Fibroblast of villous mesenchyme (primary cell): ENCODE results near the gene CYB561. TPM values are rescaled to one million over a fixed set of nuclear protein-coding genes. Genes with fewer than 3 reads are reported as not detected.
"Not testable (repeated sequence)": the region's sequence is repeated elsewhere in the genome, so short reads cannot be mapped to it uniquely, and the experiment has no call there.

ENCODE experiments used
- DNase-seq: peaks from one replicate; pipeline ENCODE4 v3.0.0-alpha.2; 2010; ENCODE audit warnings: low read depth
- H3K4me3 ChIP-seq: 2 replicates; pipeline ENCODE4 v1.5.1; 2011; ENCODE audit warnings: low read depth, mild to moderate bottlenecking, low read length
- CTCF ChIP-seq: IDR thresholded peaks from 2 replicates; pipeline ENCODE4 v1.5.1; 2012; ENCODE audit warnings: low read depth, mild to moderate bottlenecking, low read length; ENCODE audit not compliant: insufficient read depth
- total RNA-seq: library from RNA; depleted of rRNA; stranded (reverse); fragments of >200 nt; gene quantifications from 2 replicates; pipeline ENCODE4 v1.2.3, GENCODE V29; 2012

The CYB561 gene
- total RNA-seq, 1 donor, result 12.5 TPM

DNA sequence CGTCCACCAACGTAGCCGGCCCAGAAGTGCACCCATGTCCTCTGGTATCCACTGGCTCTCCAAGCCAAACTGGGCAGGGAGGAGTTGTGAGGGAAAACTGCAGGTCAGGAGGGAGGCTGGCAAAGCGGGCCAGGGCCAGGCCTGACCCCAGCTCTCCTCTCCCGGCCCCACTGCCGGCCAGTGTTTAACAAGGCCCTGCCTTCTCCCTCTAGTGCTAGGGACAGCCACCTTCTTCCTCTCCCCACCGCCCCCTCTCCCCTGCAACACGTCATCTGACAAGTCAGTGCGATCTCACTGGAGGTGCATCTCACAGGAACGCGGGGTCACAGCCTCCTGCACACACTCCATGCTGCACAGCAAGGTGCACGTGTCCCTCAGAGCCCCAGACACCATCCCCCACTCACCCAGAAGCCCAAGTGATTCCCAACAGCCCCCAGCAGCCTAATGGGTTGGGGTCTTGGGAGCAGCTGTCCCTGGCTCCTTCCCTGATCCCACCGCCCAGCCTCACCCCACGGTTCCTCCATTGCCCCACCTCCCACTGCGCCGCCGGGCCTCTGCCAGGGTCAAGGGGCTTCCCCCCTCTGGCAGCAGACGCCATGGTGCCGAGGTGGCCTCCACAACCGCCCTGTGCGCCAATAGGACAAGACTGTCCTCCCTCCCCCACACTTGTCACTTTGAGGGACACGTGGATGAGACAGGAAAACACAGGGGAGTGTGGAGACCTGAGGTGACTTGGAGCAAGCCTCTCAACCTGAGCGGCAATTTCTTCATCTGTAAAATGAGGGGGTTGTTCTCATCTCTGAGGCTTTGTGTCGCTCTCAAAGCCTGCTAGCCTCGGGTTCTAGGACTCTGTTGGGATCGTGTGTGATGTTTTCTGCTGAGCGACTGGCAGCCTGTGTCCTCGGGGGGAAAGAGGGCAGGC lies 29.6 kb upstream of the CYB561 start:
- DNase-seq, result no peak
- TF ChIP-seq CTCF, result no peak
- H3K4me3 ChIP-seq, result no peak overlapping the region

DNA sequence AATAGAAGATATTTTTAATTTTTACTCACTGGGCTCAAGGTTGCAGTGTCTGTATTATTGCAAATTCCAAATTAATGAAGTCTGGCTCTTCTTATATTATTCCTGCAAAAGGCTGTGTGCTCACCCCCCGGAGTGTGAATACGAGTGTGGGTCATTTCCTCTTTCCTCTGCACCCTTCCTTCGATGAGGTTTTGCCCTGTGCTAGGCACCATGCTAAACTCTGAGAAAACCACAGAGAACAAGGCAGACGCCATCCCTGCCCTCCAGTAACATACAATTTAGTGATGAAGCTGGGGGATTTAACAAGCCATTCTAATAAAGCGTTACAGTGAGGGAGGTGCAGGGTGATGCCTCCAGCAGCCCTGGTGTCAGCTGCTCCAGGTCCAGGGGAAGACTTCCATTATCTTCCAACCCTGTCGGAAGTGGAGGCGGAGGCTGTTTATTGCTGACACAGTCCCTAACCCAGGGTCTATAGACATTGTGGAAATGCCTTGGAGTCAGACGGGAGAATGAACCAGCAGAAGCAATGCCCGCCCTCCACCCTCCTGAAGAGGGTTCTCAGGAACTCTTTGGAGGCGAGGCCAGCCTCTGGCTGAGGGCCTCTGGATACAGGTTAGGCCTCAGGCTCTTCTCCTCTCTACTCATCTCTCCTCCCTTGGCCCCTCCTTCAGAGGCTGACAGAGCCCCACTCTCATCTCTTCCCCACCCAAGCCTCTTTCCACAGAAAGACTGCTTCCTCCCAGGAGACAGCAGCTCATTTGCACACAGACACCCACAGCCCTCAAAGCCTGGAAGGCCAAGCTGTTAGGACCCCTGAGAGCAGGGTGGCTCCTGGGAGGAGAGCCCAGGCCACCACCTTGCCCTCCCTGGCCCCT lies 28.7 kb upstream of the CYB561 start:
- no peak overlapping the region for H3K4me3 ChIP-seq
- no peak for TF ChIP-seq CTCF
- DNase-seq, result no peak

- DNase-seq, result no peak
- TF ChIP-seq CTCF, result no peak
- H3K4me3 ChIP-seq, result no peak overlapping the region
Observed at GRCh38 chr17:63474174-63474573, 28.1 kb upstream of the CYB561 start.

DNA sequence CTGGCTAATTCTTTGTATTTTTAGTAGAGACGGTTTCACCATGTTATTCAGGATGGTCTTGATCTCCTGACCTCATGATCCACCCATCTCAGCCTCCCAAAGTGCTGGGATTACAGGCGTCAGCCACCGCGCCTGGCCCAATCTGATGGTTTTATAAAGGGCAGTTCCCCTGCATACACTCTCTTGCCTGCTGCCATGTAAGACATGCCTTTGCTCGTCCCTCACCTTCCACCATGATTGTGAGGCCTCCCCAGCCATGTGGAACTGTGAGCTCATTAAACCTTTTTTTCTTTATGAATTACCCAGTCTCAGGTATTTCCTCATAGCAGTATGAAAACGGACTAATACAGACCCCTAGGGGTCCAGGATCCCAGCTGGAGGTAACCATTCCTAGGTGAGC lies 22.0 kb upstream of the CYB561 start:
- DNase-seq, H3K4me3 ChIP-seq: not testable (repeated sequence)

DNA sequence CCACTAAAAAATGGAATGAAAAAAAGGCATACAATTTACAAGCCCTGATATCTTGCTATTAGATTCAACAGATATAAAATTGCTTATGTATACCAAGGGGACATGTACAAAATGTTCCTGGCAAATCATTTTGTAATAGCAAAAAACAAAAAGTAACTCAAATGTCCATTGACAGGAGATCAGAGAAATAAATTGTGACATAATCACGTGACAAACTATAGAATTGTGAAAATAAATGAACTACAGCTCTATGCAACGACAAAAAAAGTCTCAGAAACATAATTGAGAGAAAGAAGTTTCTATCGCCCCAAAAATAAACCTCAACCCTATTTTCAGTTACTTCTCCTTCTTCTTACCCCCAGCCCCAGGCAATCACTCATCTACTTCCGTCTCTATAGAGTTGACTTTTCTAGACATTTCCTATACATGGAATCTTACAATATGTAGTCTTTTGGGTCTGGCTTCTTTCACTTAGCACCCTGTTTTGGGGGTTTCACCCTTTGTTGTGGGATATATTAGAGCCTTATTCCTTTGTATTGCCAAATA lies 18.7 kb upstream of the CYB561 start:
- no peak for TF ChIP-seq CTCF
- no peak for DNase-seq

DNA sequence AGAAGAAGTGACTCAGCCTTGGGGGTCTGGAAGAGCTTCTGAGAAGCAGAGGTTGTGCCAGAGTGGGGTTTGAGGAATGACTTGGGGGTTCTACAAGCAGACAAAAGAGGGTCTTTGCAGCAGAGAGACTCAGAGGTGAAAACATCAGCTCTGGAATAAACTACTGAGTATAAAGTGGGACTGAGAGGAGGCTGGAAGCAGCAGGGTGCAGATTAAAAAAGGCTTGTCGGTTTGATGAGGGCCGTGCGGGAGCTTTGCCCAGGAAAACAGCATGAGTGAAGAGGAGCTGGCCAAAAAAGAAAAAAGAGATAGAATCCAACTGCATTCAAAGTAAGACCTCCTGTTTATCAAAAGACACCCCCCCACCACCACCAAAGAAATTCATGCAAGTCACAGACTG lies 17.7 kb upstream of the CYB561 start:
- no peak overlapping the region for H3K4me3 ChIP-seq
- TF ChIP-seq CTCF, result no peak
- no peak for DNase-seq

More for the DNA sequence above, 18.7 kb upstream of the CYB561 start:
- no peak overlapping the region for H3K4me3 ChIP-seq

DNA sequence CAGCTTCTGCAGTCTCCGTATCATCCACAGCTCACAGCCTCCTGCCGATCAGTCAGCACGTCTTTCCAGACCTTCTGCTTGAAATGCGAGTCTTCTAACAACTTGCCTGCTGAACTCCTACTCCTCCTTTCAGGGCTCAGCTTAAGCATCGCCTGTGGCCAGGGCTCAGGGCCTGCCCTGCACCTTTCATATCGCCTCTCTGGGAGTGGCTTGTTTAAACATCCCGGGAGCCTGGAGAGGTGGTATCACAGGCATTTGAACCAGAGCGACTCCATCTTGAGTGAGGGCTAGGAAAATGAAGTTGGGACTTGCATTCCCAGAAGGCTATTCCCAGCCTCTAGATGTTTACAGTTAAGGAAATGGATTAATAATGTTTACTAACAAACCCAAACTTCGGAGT lies 13.9 kb upstream of the CYB561 start:
- no peak for DNase-seq
- TF ChIP-seq CTCF, result no peak
- no peak overlapping the region for H3K4me3 ChIP-seq
